Endothelial cell of umbilical vein (primary cell): ENCODE data around the gene NFATC2.

Experiments
- CTCF ChIP-seq, 2 donors: IDR thresholded peaks; 1 replicate in 1 of 2; 2 replicates in 1 of 2; pipeline ENCODE4 v1.5.1; 2011; ENCODE audit warnings: low read length in 2 of 2, mild to moderate bottlenecking in 2 of 2, moderate library complexity in 2 of 2, control low read depth in 1 of 2, inconsistent platforms in 1 of 2, low read depth in 1 of 2; ENCODE audit not compliant: insufficient read depth in 1 of 2; ENCODE audit errors: extremely low read depth in 1 of 2
- EZH2 ChIP-seq: IDR thresholded peaks from 2 replicates; pipeline ENCODE4 v1.6.1; 2012; ENCODE audit warnings: borderline replicate concordance, low read depth, mild to moderate bottlenecking, moderate library complexity, low read length, inconsistent platforms; ENCODE audit not compliant: severe bottlenecking
- FOS ChIP-seq: IDR thresholded peaks from 2 replicates; pipeline ENCODE4 v1.6.1; 2011; ENCODE audit warnings: mild to moderate bottlenecking, low read length, moderate library complexity, borderline replicate concordance; ENCODE audit not compliant: insufficient read depth
- JUN ChIP-seq: IDR thresholded peaks from 2 replicates; pipeline ENCODE4 v1.6.1; 2011; ENCODE audit warnings: borderline replicate concordance, low read depth; ENCODE audit not compliant: insufficient read length, insufficient read depth
- MAX ChIP-seq: IDR thresholded peaks from 2 replicates; pipeline ENCODE4 v1.6.1; 2011; ENCODE audit not compliant: insufficient read depth, insufficient read length
- MYC ChIP-seq: IDR thresholded peaks from one replicate; pipeline ENCODE4 v1.6.1; 2011; ENCODE audit warnings: mild to moderate bottlenecking, low read depth, low read length
- POLR2A ChIP-seq: IDR thresholded peaks from 2 replicates; pipeline ENCODE4 v1.6.1; 2012; ENCODE audit warnings: low read depth, mild to moderate bottlenecking, control low read depth, low read length

- TF ChIP-seq EZH2 (no peak), CTCF (IDR thresholded peaks at IDR 0.05; ENCODE audit: extremely low read depth in 1 of 2, insufficient read depth in 1 of 2, low read depth in 1 of 2, low read length in 2 of 2) (no peak), JUN (no peak), MYC (no peak), POLR2A (no peak), MAX (no peak), FOS (no peak)
Observed at GRCh38 chr20:51444922-51445438, 97.5 kb downstream of the NFATC2 start.
